PC-3 (cell line): ENCODE results near the gene CBFA2T3.

ENCODE experiments used
- CTCF ChIP-seq: fragments of 300-600 bp; sonication (generic); conservative IDR thresholded peaks from 2 replicates; pipeline ENCODE4 v1.5.1; 2017; ENCODE audit warnings: antibody characterized with exemption, low read depth, mild to moderate bottlenecking, low read length
- EZH2 ChIP-seq: fragments of 300-600 bp; sonication (generic); IDR thresholded peaks from one replicate; pipeline ENCODE4 v1.6.1; 2017; ENCODE audit warnings: antibody characterized with exemption, mild to moderate bottlenecking, low read length; ENCODE audit not compliant: unreplicated experiment

DNA sequence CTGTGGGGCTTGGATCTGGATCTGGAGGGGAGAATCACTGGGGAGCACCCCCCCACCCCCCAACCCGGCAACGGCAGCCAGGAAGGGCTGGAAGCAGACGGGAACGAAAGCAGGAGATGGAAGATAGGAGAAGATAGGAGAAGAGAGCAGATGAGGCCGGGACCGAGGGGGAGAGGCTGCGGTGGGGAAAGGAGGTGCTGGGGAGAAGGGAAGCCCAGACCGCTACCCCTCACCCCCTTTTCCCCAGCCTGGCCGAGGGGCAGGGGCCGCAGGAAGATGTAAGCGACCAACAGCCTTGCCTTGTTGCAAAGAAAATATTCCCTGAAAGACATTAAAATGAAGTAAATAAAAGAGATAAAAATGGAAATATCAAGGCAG, 26.8 kb upstream of the CBFA2T3 start:
- no peak for TF ChIP-seq CTCF
- TF ChIP-seq EZH2 = no peak
